GM12872 (cell line): Measurements from ENCODE around the gene ASXL1.

ENCODE experiments used
- CTCF ChIP-seq: IDR thresholded peaks from 3 replicates; pipeline ENCODE4 v1.5.1; 2011; ENCODE audit warnings: low read depth, mild to moderate bottlenecking, low read length, moderate library complexity; ENCODE audit not compliant: insufficient read depth

ASXL1 gene

GRCh38 chr20:32458837-32459220 is 100.7 kb downstream of the ASXL1 start:
- TF ChIP-seq CTCF = no peak

GRCh38 chr20:32460231-32460630 is 102.1 kb downstream of the ASXL1 start:
- TF ChIP-seq CTCF = no peak

- no peak for TF ChIP-seq CTCF
Observed at GRCh38 chr20:32460683-32461320, 102.7 kb downstream of the ASXL1 start.

- TF ChIP-seq CTCF = no peak
Observed at GRCh38 chr20:32461836-32462600, 103.9 kb downstream of the ASXL1 start.

GRCh38 chr20:32462900-32463641 is 104.9 kb downstream of the ASXL1 start:
- TF ChIP-seq CTCF = no peak

GRCh38 chr20:32463642-32464400 is 105.7 kb downstream of the ASXL1 start:
- no peak for TF ChIP-seq CTCF
